Prostate gland (tissue), 2 donors: Measurements from ENCODE around the gene HOXD9. TPM values are rescaled to one million over a fixed set of nuclear protein-coding genes. Genes with fewer than 3 reads are reported as not detected.

ENCODE experiments used
- DNase-seq: peaks from one replicate; pipeline ENCODE4 v3.0.0-alpha.2; 2019; ENCODE audit warnings: low spot score
- H3K27ac ChIP-seq, 2 donors: fragments of 200-600 bp; sonication (generic); 2 replicates each; pipeline ENCODE4 v1.5.1; 2017 to 2019
- H3K27me3 ChIP-seq: fragments of 200-600 bp; sonication (generic); replicated peaks from 2 replicates; pipeline ENCODE4 v1.5.1; 2019; ENCODE audit not compliant: insufficient read depth
- H3K36me3 ChIP-seq, 2 donors: fragments of 200-600 bp; sonication (generic); 1 replicate in 1 of 2; 2 replicates in 1 of 2; pipeline versions ENCODE4 v1.5.1 to v1.8.1; 2017 to 2019
- H3K4me1 ChIP-seq: fragments of 200-600 bp; sonication (generic); replicated peaks from 2 replicates; pipeline ENCODE4 v1.5.1; 2019
- H3K4me3 ChIP-seq, 2 donors: fragments of 200-600 bp; sonication (generic); 2 replicates each; pipeline ENCODE4 v1.5.1; 2017 to 2019
- H3K9me3 ChIP-seq: fragments of 200-600 bp; sonication (generic); 2 replicates; pipeline ENCODE4 v1.5.1; 2017
- POLR2A ChIP-seq: fragments of 450-650 bp; IDR thresholded peaks from one replicate; pipeline ENCODE4 v1.6.1; 2016; ENCODE audit warnings: antibody characterized with exemption, mild to moderate bottlenecking
- POLR2AphosphoS5 ChIP-seq: sonication (generic); formaldehyde crosslinking; IDR thresholded peaks from one replicate; pipeline ENCODE4 v1.6.1; 2017; ENCODE audit warnings: antibody characterized with exemption
- WGBS: methylation state at CpG from one replicate; pipeline ENCODE4 v1.1.5; 2018; 5-methylcytosine and 5-hydroxymethylcytosine counted together
- intact Hi-C: fragments of 100-400 bp; cut with DNase I; formaldehyde crosslinking; loops from one replicate; pipeline ENCODE4 v1.14.2; 2022
- total RNA-seq, 2 donors: library from RNA; depleted of rRNA; stranded (reverse); fragments of >200 nt; gene quantifications; one replicate each; pipeline ENCODE4 v1.1.0, GENCODE V29; 2016
- TF ChIP-seq, protein P1 (sequence below), 4 experiments: fragments of 200-600 bp in 2 of 4; fragments of 450-650 bp in 2 of 4; sonication (generic) in 2 of 4; IDR thresholded peaks; 1 replicate in 3 of 4; 2 replicates in 1 of 4; pipeline ENCODE4 v1.5.1; 2016 to 2019; ENCODE audit warnings: antibody characterized with exemption in 4 of 4, mild to moderate bottlenecking in 2 of 4, moderate library complexity in 2 of 4

HOXD9 gene
- total RNA-seq, 2 donors from 2014 or later: 5.9 to 29.1 TPM

DNA sequence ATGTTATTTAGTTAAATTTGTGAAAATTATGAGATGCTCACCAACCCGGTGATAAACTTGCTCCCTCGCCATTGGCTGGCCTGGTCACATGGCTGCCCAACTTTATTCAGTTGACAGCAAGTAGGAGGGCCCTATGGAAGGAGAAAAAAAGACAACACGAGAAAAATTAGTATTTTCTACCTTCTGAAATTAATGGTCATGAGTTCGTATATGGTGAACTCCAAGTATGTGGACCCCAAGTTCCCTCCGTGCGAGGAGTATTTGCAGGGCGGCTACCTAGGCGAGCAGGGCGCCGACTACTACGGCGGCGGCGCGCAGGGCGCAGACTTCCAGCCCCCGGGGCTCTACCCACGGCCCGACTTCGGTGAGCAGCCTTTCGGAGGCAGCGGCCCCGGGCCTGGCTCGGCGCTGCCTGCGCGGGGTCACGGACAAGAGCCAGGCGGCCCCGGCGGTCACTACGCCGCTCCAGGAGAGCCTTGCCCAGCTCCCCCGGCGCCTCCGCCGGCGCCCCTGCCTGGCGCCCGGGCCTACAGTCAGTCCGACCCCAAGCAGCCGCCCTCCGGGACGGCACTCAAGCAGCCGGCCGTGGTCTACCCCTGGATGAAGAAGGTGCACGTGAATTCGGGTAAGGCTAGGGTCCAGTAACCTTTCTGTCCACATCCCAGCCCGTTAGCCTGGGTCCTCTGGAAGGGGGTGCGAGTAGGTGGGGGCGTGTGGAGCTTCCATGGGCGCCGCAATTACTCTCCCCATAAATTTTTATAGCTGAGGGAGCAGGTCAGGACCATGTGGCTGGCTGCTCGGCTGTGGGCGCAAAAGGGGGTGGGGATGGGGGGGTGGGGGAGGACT lies 29.1 kb downstream of the HOXD9 start, which contains the start of gene HOXD4:
TSS of gene HOXD4 (plus strand) at position 109 of the 846 bp plus-strand sequence. CDS start at position 193, 84 bp downstream.
- H3K27me3 ChIP-seq: peaks cover 6% of the 10 kb centered on the region
- TF ChIP-seq POLR2AphosphoS5 (no peak), POLR2A (no peak)
- TF ChIP-seq, protein P1, sequence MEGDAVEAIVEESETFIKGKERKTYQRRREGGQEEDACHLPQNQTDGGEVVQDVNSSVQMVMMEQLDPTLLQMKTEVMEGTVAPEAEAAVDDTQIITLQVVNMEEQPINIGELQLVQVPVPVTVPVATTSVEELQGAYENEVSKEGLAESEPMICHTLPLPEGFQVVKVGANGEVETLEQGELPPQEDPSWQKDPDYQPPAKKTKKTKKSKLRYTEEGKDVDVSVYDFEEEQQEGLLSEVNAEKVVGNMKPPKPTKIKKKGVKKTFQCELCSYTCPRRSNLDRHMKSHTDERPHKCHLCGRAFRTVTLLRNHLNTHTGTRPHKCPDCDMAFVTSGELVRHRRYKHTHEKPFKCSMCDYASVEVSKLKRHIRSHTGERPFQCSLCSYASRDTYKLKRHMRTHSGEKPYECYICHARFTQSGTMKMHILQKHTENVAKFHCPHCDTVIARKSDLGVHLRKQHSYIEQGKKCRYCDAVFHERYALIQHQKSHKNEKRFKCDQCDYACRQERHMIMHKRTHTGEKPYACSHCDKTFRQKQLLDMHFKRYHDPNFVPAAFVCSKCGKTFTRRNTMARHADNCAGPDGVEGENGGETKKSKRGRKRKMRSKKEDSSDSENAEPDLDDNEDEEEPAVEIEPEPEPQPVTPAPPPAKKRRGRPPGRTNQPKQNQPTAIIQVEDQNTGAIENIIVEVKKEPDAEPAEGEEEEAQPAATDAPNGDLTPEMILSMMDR (IDR thresholded peaks at IDR 0.05): no peak
- no peak within 1 kb of the TSS for H3K27ac ChIP-seq
- no peak within 1 kb of the TSS for H3K4me3 ChIP-seq
- no peaks in the 10 kb centered on the region for H3K9me3 ChIP-seq
- intact Hi-C loops: no loop called here
- no peaks in the 10 kb centered on the region for H3K36me3 ChIP-seq
- WGBS: 42% methylated on average over 51 of the region's 55 CpGs
- H3K4me1 ChIP-seq: no peaks in the 10 kb centered on the region
- DNase-seq: no peak

DNA sequence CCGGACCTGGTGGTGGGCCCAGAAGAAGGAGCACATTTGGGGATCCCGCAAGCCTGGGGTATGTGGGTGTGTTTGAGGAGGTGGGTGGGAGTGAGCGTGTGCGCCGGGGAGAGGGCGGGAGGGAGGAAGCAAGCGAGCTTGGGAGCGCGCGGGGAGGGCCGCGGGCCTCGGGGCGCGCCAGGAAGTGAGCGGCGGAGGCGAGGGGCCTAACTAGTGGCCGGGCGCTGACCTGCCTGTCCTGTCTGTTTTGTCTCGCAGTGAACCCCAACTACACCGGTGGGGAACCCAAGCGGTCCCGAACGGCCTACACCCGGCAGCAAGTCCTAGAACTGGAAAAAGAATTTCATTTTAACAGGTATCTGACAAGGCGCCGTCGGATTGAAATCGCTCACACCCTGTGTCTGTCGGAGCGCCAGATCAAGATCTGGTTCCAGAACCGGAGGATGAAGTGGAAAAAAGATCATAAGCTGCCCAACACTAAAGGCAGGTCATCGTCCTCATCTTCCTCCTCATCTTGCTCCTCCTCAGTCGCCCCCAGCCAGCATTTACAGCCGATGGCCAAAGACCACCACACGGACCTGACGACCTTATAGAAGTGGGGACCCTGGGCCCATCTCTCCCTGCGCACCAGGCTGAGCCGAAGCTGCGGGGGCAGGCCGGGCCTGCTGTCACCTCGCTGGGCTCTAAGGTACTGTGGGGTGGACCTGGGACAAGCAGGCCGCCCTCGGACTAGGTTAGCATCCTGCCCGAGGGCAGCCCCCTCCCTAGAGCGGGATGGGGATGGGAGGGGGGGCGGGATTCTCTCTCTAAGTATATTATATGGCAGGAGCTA lies 30.0 kb downstream of the HOXD9 start:
- no peak overlapping the region for H3K4me3 ChIP-seq
- TF ChIP-seq POLR2AphosphoS5 (no peak), POLR2A (no peak)
- TF ChIP-seq, protein P1 (IDR thresholded peaks at IDR 0.05): no peak
- H3K27me3 ChIP-seq: peaks cover 14% of the 10 kb centered on the region
- H3K9me3 ChIP-seq: no peaks in the 10 kb centered on the region
- no peaks in the 10 kb centered on the region for H3K4me1 ChIP-seq
- 60% methylated on average over 48 of the region's 48 CpGs for WGBS
- H3K36me3 ChIP-seq: no peaks in the 10 kb centered on the region
- intact Hi-C loops: no loop called here
- no peak for DNase-seq
- H3K27ac ChIP-seq: no peak overlapping the region

DNA sequence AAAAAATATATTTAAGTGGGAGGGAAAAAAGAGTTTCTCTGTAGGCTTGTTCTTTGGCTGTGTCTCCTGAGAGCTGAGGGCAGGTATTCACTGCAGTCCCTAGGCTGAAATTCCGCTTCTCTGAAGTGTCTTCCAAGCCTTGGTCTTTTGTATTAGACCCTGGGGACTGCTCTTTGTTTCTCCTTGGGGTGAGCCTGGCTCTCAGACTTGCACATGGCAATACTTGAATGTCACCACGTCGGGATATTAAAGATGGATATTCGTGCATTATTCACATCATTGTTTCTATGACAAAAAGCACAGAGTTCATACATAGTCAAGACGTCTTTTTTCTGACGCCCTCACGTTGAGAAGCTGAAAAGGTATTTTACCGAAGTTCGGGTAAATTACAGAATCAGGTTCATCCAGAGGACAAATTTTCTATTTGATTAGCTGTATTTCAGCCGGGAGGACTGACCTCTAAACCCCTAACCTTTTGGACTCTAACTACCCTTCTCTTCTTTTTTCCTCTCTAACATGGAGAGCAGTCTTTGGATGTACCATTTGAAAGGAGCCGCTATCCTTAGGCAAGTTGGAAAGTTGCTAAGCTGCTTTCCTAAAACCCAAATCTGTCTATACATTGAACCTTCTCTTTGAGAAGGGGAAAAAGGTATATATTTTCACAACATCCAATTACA lies 32.2 kb downstream of the HOXD9 start:
- no peak overlapping the region for H3K4me3 ChIP-seq
- no peaks in the 10 kb centered on the region for H3K9me3 ChIP-seq
- no peaks in the 10 kb centered on the region for H3K4me1 ChIP-seq
- H3K27ac ChIP-seq: no peak overlapping the region
- 85% methylated on average over 11 of the region's 11 CpGs for WGBS
- DNase-seq: no peak
- H3K36me3 ChIP-seq: no peaks in the 10 kb centered on the region
- peaks cover 26% of the 10 kb centered on the region for H3K27me3 ChIP-seq
- TF ChIP-seq, protein P1 (IDR thresholded peaks at IDR 0.05): no peak
- TF ChIP-seq POLR2A (no peak), POLR2AphosphoS5 (no peak)
- intact Hi-C loops: no loop called here

DNA sequence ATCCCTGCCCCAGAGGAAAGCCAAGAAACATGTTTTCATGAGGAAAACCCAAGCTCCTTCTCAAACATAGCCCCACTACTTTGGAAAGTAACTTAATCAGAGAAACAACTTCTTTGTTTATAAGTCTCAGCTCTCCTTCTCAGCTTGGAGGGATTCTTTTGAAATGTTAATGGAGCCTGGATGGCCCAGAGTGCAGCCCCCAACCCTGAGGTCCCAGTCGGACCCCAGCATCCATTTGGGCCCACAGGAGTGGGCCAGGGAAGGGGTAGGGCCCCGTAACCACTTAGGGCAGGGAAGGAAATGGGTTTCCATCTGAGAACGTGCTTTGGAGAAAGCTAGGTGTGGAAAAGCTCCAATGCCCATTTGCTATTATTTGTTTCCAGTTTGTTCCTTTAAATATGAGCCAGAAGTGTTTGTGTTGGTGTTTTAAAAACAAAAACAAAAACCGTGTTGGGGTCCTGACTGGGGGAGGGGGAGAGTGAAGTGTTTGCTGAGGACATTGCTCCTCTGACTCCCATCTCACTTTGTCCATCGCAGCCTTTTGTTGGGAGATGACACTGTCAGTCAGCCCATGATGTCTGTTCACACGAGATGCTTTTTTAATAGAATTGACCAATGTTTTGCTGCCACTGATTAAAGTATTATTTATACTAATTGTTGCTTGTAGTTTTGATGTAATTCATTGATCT lies 33.0 kb downstream of the HOXD9 start:
- H3K9me3 ChIP-seq: no peaks in the 10 kb centered on the region
- 68% methylated on average over 6 of the region's 6 CpGs for WGBS
- H3K36me3 ChIP-seq: no peaks in the 10 kb centered on the region
- H3K27me3 ChIP-seq: peaks cover 34% of the 10 kb centered on the region
- no peak for DNase-seq
- TF ChIP-seq, protein P1 (IDR thresholded peaks at IDR 0.05): no peak
- no peak for TF ChIP-seq POLR2A
- no peak for TF ChIP-seq POLR2AphosphoS5
- H3K4me3 ChIP-seq: no peak overlapping the region
- no peak overlapping the region for H3K27ac ChIP-seq
- no peaks in the 10 kb centered on the region for H3K4me1 ChIP-seq
- intact Hi-C loops: no loop called here
